ENCODE measurements around the gene SRCIN1.
A peak's percentile ranks its signal among the peaks of the same experiment; 100 is the strongest.

The SRCIN1 gene

DNA sequence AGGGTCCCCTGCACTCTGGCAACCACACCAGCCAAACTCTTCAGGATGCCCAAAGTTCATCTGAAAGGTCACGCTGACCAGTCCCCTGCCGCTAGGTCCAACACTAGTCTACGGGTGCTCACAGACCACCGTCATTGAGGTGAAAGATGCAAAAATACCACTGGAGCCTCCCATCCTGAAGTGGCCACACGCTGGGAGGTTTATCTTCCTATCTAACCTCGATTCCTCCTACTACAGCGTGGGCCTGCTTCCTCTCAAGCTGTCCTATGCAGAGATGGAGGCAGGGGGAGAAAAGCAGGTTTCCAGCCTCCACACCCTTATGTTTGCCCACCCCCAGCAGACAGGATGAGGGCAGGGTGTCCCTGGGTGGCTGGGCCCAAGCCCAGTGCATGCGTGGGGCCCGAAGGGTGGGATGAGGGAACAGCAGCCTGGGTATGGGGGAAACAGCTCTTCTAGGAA lies 6.3 kb downstream of the SRCIN1 start:
- DNase-seq, result no peak

GRCh38 chr17:38598995-38599394 lies 6.8 kb downstream of the SRCIN1 start:
- DNase-seq, result no peak

DNA sequence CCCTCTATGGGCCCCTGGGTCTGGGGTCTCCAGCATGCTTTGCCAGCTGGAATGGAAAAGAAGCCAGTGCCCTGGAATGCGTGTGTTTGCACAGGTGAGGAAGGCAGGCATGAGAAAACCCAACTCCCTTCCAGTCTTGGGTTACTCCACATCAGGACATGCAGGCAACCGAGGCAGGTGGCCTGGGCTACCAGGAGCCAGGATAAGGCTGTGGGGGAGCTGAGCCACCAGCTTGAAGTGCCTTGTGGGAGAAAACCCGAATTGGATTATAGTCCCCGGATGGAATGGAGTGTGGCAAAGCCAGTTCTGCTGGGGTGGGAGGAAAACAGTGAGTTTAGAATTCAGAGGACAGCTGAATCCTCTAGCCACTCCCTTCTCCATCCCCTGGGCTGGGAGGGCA lies 7.2 kb downstream of the SRCIN1 start:
- DNase-seq, result no peak

DNA sequence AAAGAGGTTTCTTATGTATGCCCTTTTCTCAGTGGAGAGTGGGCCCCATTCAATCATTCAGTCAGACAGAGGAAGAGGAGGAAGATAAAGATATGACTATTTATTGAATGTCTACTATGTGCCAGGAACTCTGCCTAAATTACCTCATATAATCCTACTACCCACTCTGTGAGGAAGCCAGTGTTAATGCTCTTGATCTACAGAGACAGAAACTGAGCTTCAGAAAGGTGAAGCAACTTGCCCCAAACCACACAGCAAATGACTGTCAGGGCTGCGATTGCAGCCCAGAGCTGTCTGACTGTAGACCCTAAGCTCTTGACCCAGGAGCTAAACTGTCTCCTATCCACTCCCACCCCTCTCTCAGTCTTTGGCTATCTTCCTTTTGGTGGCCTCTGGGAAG lies 8.4 kb downstream of the SRCIN1 start:
- DNase-seq, result peak in 1 of 2 donors; percentile 29

- no peak for DNase-seq
Measured at GRCh38 chr17:38596651-38597050, 9.1 kb downstream of the SRCIN1 start.

GRCh38 chr17:38595892-38596291 lies 9.9 kb downstream of the SRCIN1 start:
- DNase-seq, result no peak

GRCh38 chr17:38594152-38594551 lies 11.6 kb downstream of the SRCIN1 start:
- DNase-seq, result no peak

DNA sequence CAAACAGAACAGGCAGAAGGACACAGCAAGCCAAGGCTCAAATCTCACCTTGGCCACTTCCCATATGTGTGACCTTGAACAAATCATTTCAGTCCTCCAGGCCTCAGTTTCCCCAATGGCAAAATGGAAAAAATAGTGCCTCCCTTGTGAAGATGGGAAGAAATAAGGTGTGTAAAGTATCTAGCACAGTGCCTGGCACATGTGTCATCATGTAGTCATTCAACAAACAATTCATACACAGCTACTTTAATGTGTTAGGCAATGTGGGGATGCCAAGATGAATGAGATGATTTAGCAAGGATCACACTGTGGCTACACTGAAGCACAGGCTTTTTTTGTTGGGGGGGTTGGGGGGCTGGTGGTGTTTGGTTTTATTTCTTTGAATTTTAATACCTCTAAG lies 13.3 kb downstream of the SRCIN1 start:
- DNase-seq, result no peak

DNA sequence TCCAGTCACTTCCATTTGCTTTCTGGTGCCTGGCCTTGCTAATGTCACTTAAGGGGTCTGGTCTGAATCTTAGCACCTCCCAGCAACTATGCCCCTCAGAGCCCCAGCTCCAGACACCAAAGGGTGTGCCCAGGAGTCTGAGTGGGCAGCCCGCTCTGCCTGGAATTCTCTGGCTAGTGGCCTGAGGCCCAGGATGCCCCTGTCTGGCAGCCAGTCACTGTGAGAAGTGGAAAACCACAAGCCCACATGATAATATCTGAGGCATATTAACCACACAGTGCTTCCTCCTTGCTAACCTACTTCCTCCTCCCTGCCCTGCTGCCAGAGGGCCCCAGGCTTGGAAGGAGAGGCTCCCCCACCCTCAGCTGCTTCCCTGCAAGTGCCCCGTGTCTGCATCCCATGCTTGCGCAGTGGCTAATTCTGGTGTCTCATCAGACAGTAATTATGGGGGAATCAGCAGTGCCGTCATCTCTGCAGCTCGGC lies 14.0 kb downstream of the SRCIN1 start:
- peak; percentile 78 to 80 for DNase-seq

DNA sequence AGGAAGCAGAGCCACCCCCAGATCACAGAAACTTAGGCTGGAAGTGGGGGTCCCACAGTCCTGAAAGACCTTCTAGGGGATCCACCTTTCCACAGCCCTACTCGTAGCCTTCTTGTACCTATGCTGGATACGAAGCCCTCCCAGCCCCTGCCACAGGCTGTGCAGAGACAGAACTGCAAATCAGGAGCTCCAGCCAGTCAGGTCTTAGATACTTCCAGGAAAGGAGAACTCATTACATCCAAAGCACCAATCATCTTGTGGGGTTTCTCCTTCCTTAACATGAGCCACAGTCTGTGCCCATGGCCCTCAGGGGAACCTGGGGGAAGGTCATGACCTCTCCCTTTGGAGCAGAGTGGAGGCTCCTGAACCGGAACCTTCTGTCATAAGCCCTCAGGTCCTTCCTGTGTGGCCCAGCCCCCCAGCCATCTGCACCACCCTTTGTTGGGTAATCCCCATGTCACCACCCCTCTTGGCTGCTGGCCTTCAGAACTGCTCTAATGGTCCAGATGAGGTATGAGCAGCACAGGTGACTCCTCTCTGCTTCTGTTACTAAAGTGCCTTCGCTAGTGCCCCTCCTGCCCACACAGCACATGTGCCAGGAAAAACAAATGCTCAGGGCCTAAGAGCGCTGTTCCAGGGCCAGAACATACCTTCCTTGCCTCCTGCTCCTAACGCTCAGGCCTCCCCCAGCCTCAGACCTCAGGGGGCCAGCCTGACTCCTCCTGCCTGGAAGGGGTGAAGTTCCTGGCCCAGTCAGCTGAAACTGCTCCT lies 14.6 kb downstream of the SRCIN1 start:
- DNase-seq, result peak in 1 of 2 donors; percentile 30

GRCh38 chr17:38589462-38590114 lies 16.2 kb downstream of the SRCIN1 start:
- DNase-seq, result no peak

- no peak for DNase-seq
Measured at GRCh38 chr17:38588788-38589174, 17.0 kb downstream of the SRCIN1 start.

GRCh38 chr17:38587947-38588787 lies 17.6 kb downstream of the SRCIN1 start:
- DNase-seq, result peak; percentile 31 to 36

DNA sequence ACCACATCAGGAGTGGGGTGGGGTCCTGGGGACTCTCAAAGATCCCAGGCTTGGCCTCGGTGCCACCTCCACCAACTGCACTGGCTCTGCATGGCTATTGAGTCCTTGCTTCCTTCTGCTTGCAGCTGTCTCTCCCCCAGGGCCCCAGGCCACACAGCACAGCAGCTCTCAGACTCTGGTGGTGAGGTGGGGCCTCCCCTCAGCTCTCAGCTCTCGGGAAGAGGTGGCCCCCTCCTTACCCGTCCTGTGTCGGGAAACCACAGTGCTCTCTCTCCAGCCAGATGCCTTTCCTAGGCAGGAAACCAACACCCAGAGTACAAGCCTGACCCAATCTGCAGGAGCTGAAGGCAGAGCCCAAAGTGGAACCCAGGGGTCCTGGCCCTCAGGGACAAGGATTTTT lies 18.5 kb downstream of the SRCIN1 start:
- DNase-seq, result no peak

DNA sequence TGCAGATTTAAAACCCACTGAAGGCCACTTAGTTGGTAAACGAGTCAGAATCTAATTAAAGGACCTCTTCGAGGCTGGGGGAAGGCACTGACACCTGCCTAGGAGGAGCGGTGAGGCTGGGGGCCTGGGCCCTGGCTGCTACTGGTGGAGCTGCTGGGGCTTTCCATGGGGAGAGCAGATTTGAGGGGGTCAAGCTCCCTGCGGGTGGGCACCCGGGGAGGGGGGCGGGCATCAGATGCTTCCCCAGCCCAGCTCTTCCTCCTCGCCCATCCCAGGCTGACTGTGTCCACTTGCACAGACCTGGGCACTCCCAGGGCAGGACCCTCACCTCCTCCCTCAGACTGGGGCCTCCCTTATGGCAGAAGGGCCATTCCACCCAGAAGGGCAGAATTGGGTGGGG lies 19.0 kb downstream of the SRCIN1 start:
- no peak for DNase-seq

DNA sequence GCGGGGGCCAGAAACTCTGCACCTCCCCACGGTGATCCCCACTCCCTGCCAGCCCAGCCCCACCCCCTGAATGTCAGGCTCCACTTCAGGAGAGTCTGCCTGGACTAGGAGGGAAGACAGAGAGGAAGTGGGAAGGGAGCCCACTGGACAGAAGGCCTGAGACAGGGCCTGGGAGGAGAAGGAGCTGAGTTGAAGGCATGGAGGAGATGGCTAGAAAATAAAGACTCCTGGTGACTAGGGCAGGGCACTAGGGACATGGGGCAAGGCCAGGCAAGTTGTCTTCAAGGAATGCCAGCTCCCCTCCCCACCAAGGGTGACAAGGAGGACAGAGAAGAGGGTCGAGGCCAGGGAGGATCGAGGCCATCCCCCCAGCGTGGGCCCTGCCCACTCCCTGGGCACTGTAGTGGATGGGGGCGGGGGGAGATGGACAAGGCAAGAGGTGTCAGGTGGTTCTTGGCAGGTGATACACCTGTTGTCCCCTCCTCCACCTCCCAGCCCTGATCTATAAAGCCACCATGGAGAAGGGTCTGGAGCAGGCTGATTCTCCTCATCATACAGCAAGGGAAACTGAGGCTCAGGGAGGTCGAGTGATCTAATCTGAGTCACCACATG lies 19.7 kb downstream of the SRCIN1 start:
- DNase-seq, result no peak

GRCh38 chr17:38585056-38585917 lies 20.5 kb downstream of the SRCIN1 start:
- no peak for DNase-seq

GRCh38 chr17:38584350-38584925 lies 21.3 kb downstream of the SRCIN1 start:
- DNase-seq, result peak; percentile 44 to 72

DNA sequence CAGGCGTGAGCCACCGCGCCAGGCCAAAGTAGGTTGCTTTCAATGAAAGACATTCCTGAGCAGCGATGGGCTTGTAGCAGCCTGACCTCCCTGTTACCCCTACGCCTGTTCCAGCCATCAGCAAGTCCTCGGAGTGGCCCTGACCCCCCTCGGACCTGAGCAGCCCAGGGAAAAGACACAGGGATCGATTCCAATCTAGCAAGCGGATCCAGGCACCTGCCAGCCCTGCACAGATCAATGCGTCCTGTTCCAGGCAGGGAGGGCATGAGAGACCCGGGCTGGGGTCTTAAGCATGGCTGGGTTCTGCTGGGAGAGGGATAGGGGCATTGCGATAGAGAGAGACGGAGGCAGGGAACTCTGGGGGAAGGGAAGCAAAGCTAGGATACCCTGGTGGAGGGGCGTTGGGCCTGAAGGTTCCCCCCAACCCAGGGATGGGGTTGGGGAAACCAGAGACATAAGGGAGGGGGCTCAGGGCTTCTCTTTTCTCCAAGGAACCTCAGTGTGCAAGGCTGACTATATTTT lies 21.9 kb downstream of the SRCIN1 start:
- no peak for DNase-seq

DNA sequence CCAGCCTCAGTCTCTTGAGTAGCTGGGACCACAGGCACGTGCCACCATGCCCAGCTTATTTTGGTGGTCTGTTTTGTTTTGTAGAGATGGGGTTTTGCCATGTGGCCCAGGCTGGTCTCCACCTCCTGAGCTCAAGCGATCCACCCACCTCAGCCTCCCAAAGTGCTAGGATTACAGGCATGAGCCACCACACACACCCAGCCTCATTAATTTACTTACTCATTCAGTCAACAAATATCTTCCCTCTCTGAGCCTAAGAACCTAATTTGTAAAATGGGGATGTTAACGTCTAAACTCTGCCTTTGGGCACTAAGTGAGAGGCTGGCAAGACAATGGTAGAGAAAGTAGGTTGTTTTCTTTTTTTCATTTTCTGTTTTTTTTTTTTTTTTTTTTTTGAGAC lies 22.6 kb downstream of the SRCIN1 start:
- DNase-seq, result no peak

DNA sequence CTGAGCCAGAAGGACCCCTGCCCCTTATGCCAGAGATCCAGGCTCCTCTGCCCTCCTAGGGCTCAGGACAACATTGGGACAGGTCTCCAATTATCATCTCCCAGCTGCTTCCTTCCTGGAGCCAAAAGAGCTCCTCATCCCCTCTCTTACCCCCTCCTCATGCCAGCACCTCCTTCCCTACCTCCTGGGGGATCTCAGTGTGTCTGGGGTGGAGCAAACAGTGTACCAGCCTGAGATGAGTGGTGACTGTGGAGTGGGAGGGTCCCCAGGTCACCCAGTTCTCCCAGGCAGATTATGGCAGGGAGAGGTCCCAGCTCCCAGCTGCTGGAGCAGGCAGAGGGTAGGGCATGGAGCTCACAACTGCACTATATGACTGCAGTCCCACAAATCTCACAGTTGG lies 23.7 kb downstream of the SRCIN1 start:
- DNase-seq, result no peak

Data from inflammatory macrophage treated with lipopolysaccharide for 1 hour (primary cell).